BLaER1 treated with 17β-estradiol and CSF1 and Interleukin-3, amounts not matched to agents 10 nM and 100 nM (cell line): ENCODE measurements around the gene CSNK2A3.
"Not testable (repeated sequence)": the region's sequence is repeated elsewhere in the genome, so short reads cannot be mapped to it uniquely, and the experiment has no call there.

ENCODE experiments used
- H3K27ac ChIP-seq, 11 experiments: shearing (Covaris generic); formaldehyde crosslinking; 2 replicates each; pipeline ENCODE4 v1.8.1; 2022
- H3K27me3 ChIP-seq, 11 experiments: shearing (Covaris generic); formaldehyde crosslinking; 2 replicates each; pipeline ENCODE4 v1.8.1; 2022
- H3K36me3 ChIP-seq, 11 experiments: shearing (Covaris generic); formaldehyde crosslinking; 2 replicates each; pipeline ENCODE4 v1.8.1; 2022
- H3K4me1 ChIP-seq, 10 experiments: shearing (Covaris generic); formaldehyde crosslinking; 2 replicates each; pipeline ENCODE4 v1.8.1; 2022
- H3K4me2 ChIP-seq, 11 experiments: shearing (Covaris generic); formaldehyde crosslinking; 2 replicates each; pipeline ENCODE4 v1.8.1; 2022
- H3K4me3 ChIP-seq, 10 experiments: shearing (Covaris generic); formaldehyde crosslinking; 2 replicates each; pipeline ENCODE4 v1.8.1; 2022
- H3K9ac ChIP-seq, 11 experiments: shearing (Covaris generic); formaldehyde crosslinking; 2 replicates each; pipeline ENCODE4 v1.8.1; 2022
- H3K9me3 ChIP-seq, 11 experiments: shearing (Covaris generic); formaldehyde crosslinking; replicated peaks in 1 of 11; 2 replicates each; pipeline ENCODE4 v1.8.1; 2022
- H4K20me1 ChIP-seq, 11 experiments: shearing (Covaris generic); formaldehyde crosslinking; 2 replicates each; pipeline ENCODE4 v1.8.1; 2022
- Cebpa-rat ChIP-seq, 11 experiments: shearing (Covaris generic); IDR thresholded peaks; 2 replicates each; pipeline ENCODE4 v1.8.1; 2022

The CSNK2A3 gene

GRCh38 chr11:11372461-11372860, 19.4 kb upstream of the CSNK2A3 start:
- peaks cover 0 to 7% (median 0%) of the 10 kb centered on the region in 11 experiments; a peak in 1 of 22 replicates for H3K9me3 ChIP-seq
- 0 out of 22 replicates have a peak, but pooled peaks cover 0 to 4% (median 0%) of the 10 kb centered on the region in 11 experiments for H4K20me1 ChIP-seq
- no peaks in the 10 kb centered on the region for H3K36me3 ChIP-seq
- peaks cover 0 to 17% (median 0%) of the 10 kb centered on the region in 10 experiments; a peak in 5 of 20 replicates for H3K4me1 ChIP-seq
- no peaks in the 10 kb centered on the region; a peak in 1 of 22 replicates for H3K27me3 ChIP-seq
- H3K9ac ChIP-seq, result no peak overlapping the region
- no peak for TF ChIP-seq Cebpa-rat (IDR thresholded peaks at IDR 0.05)
- no peak overlapping the region for H3K4me2 ChIP-seq
- no peak overlapping the region for H3K4me3 ChIP-seq
- H3K27ac ChIP-seq, result no peak overlapping the region

GRCh38 chr11:11370962-11371303, 17.9 kb upstream of the CSNK2A3 start:
- Histone ChIP-seq H3K27me3 (no peaks in the 10 kb centered on the region; a peak in 1 of 22 replicates), H3K36me3 (no peaks in the 10 kb centered on the region), H4K20me1 (0 out of 22 replicates have a peak, but pooled peaks cover 0 to 4% (median 0%) of the 10 kb centered on the region in 11 experiments), H3K27ac (no peak overlapping the region), H3K9ac (no peak overlapping the region), H3K4me1 (peaks cover 0 to 17% (median 0%) of the 10 kb centered on the region in 10 experiments; a peak in 5 of 20 replicates), H3K4me2 (peak overlapping the region in 3 of 11 experiments; percentile 2 to 59 (median 31); a peak in 5 of 22 replicates), H3K4me3 (no peak overlapping the region), H3K9me3 (peaks cover 0 to 9% (median 0%) of the 10 kb centered on the region in 11 experiments; a peak in 1 of 22 replicates)
- TF ChIP-seq Cebpa-rat (IDR thresholded peaks at IDR 0.05), result no peak

GRCh38 chr11:11370255-11370961, 17.4 kb upstream of the CSNK2A3 start:
- H3K27me3 ChIP-seq, result no peaks in the 10 kb centered on the region; a peak in 1 of 22 replicates
- peaks cover 0 to 9% (median 0%) of the 10 kb centered on the region in 11 experiments; a peak in 1 of 22 replicates for H3K9me3 ChIP-seq
- peak overlapping the region in 3 of 11 experiments; percentile 2 to 59 (median 38); a peak in 5 of 22 replicates for H3K4me2 ChIP-seq
- peaks cover 0 to 17% (median 0%) of the 10 kb centered on the region in 10 experiments; a peak in 5 of 20 replicates for H3K4me1 ChIP-seq
- TF ChIP-seq Cebpa-rat (IDR thresholded peaks at IDR 0.05), result no peak
- no peak overlapping the region for H3K27ac ChIP-seq
- no peaks in the 10 kb centered on the region for H3K36me3 ChIP-seq
- H4K20me1 ChIP-seq, result 0 out of 22 replicates have a peak, but pooled peaks cover 0 to 3% (median 0%) of the 10 kb centered on the region in 11 experiments
- no peak overlapping the region for H3K9ac ChIP-seq
- no peak overlapping the region for H3K4me3 ChIP-seq

- Histone ChIP-seq H3K4me3 (no peak overlapping the region), H3K4me1 (peaks cover 0 to 17% (median 0%) of the 10 kb centered on the region in 10 experiments; a peak in 5 of 20 replicates), H3K4me2 (no peak overlapping the region), H3K27ac (no peak overlapping the region), H4K20me1 (no peaks in the 10 kb centered on the region), H3K27me3 (no peaks in the 10 kb centered on the region), H3K9ac (no peak overlapping the region), H3K9me3 (peaks cover 0 to 9% (median 0%) of the 10 kb centered on the region in 11 experiments; a peak in 1 of 22 replicates), H3K36me3 (no peaks in the 10 kb centered on the region)
- no peak for TF ChIP-seq Cebpa-rat (IDR thresholded peaks at IDR 0.05)
These were observed 13.7 kb upstream of the CSNK2A3 start for GRCh38 chr11:11366793-11367192.

- Histone ChIP-seq H3K4me3 (no peak overlapping the region), H3K4me2 (no peak overlapping the region)
- no peak for TF ChIP-seq Cebpa-rat (IDR thresholded peaks at IDR 0.05)
These were observed 10.6 kb upstream of the CSNK2A3 start for GRCh38 chr11:11363674-11364073.

GRCh38 chr11:11359611-11360010, 6.6 kb upstream of the CSNK2A3 start:
- no peaks in the 10 kb centered on the region for H3K9me3 ChIP-seq

More at GRCh38 chr11:11363674-11364073, 10.6 kb upstream of the CSNK2A3 start:
- Histone ChIP-seq H3K9ac (no peak overlapping the region), H4K20me1 (no peaks in the 10 kb centered on the region), H3K27ac (no peak overlapping the region), H3K36me3 (no peaks in the 10 kb centered on the region), H3K9me3 (peaks cover 0 to 9% (median 0%) of the 10 kb centered on the region in 11 experiments; a peak in 1 of 22 replicates), H3K27me3 (no peaks in the 10 kb centered on the region), H3K4me1 (no peaks in the 10 kb centered on the region)

GRCh38 chr11:11356842-11357241, 3.8 kb upstream of the CSNK2A3 start:
- no peak for TF ChIP-seq Cebpa-rat (IDR thresholded peaks at IDR 0.05)
- Histone ChIP-seq H3K4me1 (no peaks in the 10 kb centered on the region), H3K4me3 (no peak overlapping the region), H4K20me1 (no peaks in the 10 kb centered on the region), H3K4me2 (no peak overlapping the region), H3K9me3 (no peaks in the 10 kb centered on the region), H3K27me3 (no peaks in the 10 kb centered on the region), H3K9ac (no peak overlapping the region), H3K27ac (no peak overlapping the region), H3K36me3 (no peaks in the 10 kb centered on the region)

More at GRCh38 chr11:11359611-11360010, 6.6 kb upstream of the CSNK2A3 start:
- no peaks in the 10 kb centered on the region for H3K36me3 ChIP-seq
- no peaks in the 10 kb centered on the region for H4K20me1 ChIP-seq
- H3K4me2 ChIP-seq, result no peak overlapping the region
- no peak overlapping the region for H3K27ac ChIP-seq
- no peaks in the 10 kb centered on the region for H3K27me3 ChIP-seq
- no peaks in the 10 kb centered on the region for H3K4me1 ChIP-seq
- no peak overlapping the region for H3K9ac ChIP-seq
- no peak overlapping the region for H3K4me3 ChIP-seq
- no peak for TF ChIP-seq Cebpa-rat (IDR thresholded peaks at IDR 0.05)

- H3K4me2 ChIP-seq, H3K4me1 ChIP-seq, H3K36me3 ChIP-seq, H4K20me1 ChIP-seq, H3K9me3 ChIP-seq, H3K27ac ChIP-seq, H3K27me3 ChIP-seq, H3K4me3 ChIP-seq, H3K9ac ChIP-seq: not testable (repeated sequence)
These were observed 1.2 kb downstream of the CSNK2A3 start for GRCh38 chr11:11351851-11352250.

GRCh38 chr11:11351042-11351586, 1.9 kb downstream of the CSNK2A3 start:
- no peaks in the 10 kb centered on the region for H3K36me3 ChIP-seq
- no peak for TF ChIP-seq Cebpa-rat (IDR thresholded peaks at IDR 0.05)
- no peak overlapping the region for H3K9ac ChIP-seq

More at GRCh38 chr11:11351042-11351586, 1.9 kb downstream of the CSNK2A3 start:
- no peaks in the 10 kb centered on the region for H3K9me3 ChIP-seq
- no peak overlapping the region for H3K27ac ChIP-seq
- H3K27me3 ChIP-seq, result no peaks in the 10 kb centered on the region
- H3K4me1 ChIP-seq, result no peaks in the 10 kb centered on the region
- H3K4me3 ChIP-seq, result no peak overlapping the region
- no peak overlapping the region for H3K4me2 ChIP-seq
- no peaks in the 10 kb centered on the region for H4K20me1 ChIP-seq
